DMS79 treated with DMSO at 0.1 percent for 48 hours (cell line): ENCODE data around the gene SLC25A51.

Source experiments
- DNase-seq: peaks from one replicate; lab custom pipeline; 2025; lab: John Stamatoyannopoulos, UW

Gene SLC25A51

GRCh38 chr9:37903647-37904444 is at the start of gene SLC25A51:
Gene SLC25A51 (minus strand): TSS chr9:37904127. CDS start chr9:37888550, 15,577 bp downstream.
- peak; percentile 92 for DNase-seq

GRCh38 chr9:37953206-37953774 is 49.4 kb upstream of the SLC25A51 start:
- DNase-seq: no peak

GRCh38 chr9:37952731-37953130 is 48.8 kb upstream of the SLC25A51 start:
- no peak for DNase-seq

- DNase-seq: no peak
These were observed 47.9 kb upstream of the SLC25A51 start for GRCh38 chr9:37951671-37952449.

GRCh38 chr9:37950561-37950960 is 46.6 kb upstream of the SLC25A51 start:
- DNase-seq: no peak

- DNase-seq: no peak
These were observed 45.6 kb upstream of the SLC25A51 start for GRCh38 chr9:37949576-37949975.

GRCh38 chr9:37948417-37948980 is 44.6 kb upstream of the SLC25A51 start:
- DNase-seq: no peak

GRCh38 chr9:37947977-37948376 is 44.0 kb upstream of the SLC25A51 start:
- DNase-seq: no peak

- DNase-seq: no peak
These were observed 43.5 kb upstream of the SLC25A51 start for GRCh38 chr9:37947471-37947870.

GRCh38 chr9:37946971-37947370 is 43.0 kb upstream of the SLC25A51 start:
- DNase-seq: no peak

- no peak for DNase-seq
These were observed 42.1 kb upstream of the SLC25A51 start for GRCh38 chr9:37946041-37946440.

GRCh38 chr9:37944671-37945481 is 40.9 kb upstream of the SLC25A51 start:
- DNase-seq: no peak

- no peak for DNase-seq
These were observed 40.3 kb upstream of the SLC25A51 start for GRCh38 chr9:37944266-37944650.

GRCh38 chr9:37943345-37944265 is 39.7 kb upstream of the SLC25A51 start:
- no peak for DNase-seq

GRCh38 chr9:37942621-37943344 is 38.9 kb upstream of the SLC25A51 start:
- DNase-seq: no peak

- DNase-seq: no peak
These were observed 37.3 kb upstream of the SLC25A51 start for GRCh38 chr9:37941253-37941652.

GRCh38 chr9:37939575-37940095 is 35.7 kb upstream of the SLC25A51 start:
- DNase-seq: no peak

- no peak for DNase-seq
These were observed 34.4 kb upstream of the SLC25A51 start for GRCh38 chr9:37938121-37938891.

GRCh38 chr9:37937366-37937765 is 33.4 kb upstream of the SLC25A51 start:
- no peak for DNase-seq
